ENCODE data around the gene CHST14. TPM values are rescaled to one million over a fixed set of nuclear protein-coding genes. Genes with fewer than 3 reads are reported as not detected.
A peak's percentile ranks its signal among the peaks of the same experiment; 100 is the strongest.
"Not testable (repeated sequence)": the region's sequence is repeated elsewhere in the genome, so short reads cannot be mapped to it uniquely, and the experiment has no call there.

Gene CHST14
- total RNA-seq, 1 experiment from 2014 or later, result 5.8 TPM

DNA sequence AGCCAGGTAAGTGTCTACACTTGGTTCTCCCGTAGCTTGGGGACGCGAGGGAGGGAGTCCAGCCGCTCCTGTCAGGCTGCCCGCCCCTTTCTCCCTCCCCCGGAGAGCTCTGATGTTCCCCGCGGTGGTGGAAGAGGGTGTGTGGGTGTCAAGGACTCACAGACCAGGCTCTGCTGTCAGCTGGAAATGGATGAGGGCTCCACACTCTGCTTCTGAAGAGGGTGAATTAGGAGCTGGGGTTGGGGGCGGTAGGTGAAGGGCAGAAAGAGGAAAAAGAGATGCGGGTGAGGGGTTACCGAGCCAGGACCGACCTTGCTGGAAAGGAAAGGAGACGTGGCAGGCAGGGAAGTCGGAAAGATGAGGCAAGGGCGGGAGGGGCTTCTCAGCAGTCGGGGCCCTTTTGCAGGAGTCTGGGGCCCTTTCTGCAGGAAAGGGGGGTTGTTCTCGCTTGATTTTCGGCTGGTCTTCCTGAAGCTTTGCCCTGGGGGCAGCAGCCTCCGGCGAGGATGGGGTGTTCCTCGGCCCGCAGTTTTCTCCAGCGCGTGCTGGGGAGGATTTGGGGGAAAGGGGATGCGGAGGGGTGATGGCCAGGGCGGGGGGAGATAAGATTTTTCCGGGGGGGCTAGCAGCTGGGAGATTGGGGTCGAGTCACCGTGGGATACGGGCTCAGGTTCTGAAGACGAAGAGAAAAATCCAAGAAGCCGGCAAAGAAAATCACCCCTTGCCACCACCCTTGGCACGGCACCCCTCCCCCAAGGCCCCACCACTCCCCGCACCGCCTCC is 30.6 kb upstream of the CHST14 start:
- in situ Hi-C loops (cut with HindIII; ENCODE audit: low sequenced_read_pairs), result no loop called here
- peak; percentile 25 for DNase-seq (ENCODE audit: low spot score)

DNA sequence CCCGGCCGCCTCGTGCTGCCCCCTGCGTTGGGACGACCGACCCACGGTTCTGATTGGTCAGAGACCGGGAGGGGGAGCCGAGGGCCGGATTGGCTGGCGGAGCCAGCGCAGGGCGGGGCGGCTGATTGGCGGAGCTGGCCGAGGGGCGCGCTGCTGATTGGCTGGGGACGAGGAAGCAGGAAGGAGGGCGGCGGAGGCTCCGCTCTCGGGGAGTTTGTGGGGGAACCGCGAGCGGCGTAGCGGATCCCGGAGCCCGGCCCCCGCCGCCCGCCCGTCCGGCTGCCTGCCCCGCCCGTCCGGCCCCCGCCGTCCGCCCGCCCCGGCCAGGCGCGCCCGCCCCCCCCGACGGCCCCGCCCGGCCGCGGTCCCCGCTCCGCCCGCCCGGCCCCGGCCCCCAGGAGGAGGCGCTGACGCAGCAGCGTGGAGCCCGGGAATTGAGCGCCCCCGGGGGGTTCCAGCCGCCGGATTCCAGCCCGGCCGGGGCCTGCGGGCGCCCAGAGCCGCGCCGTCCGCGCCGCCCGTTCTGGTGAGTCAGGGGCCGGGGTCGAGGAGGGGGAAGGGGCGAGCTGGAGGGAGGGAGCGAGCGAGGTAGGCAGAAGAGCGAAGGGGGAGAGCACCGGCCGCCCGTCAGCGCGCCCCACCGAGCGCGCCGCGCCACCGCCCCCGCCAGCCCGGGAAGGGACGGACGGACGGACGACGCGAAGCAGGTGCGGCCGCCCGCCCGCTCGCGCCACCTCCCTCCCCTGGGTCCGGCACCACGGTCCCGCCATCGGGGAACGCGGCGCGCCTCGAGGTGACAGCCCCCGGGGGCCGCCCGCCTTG is 29.8 kb upstream of the CHST14 start, which contains the start of gene BAHD1:
BAHD1 (plus strand) TSS at position 211 of the 822 bp plus-strand sequence. CDS start 17,512 bp downstream, outside the sequence.
- in situ Hi-C loops (cut with HindIII; ENCODE audit: low sequenced_read_pairs), result no loop called here
- DNase-seq (ENCODE audit: low spot score), result peak; percentile 94

DNA sequence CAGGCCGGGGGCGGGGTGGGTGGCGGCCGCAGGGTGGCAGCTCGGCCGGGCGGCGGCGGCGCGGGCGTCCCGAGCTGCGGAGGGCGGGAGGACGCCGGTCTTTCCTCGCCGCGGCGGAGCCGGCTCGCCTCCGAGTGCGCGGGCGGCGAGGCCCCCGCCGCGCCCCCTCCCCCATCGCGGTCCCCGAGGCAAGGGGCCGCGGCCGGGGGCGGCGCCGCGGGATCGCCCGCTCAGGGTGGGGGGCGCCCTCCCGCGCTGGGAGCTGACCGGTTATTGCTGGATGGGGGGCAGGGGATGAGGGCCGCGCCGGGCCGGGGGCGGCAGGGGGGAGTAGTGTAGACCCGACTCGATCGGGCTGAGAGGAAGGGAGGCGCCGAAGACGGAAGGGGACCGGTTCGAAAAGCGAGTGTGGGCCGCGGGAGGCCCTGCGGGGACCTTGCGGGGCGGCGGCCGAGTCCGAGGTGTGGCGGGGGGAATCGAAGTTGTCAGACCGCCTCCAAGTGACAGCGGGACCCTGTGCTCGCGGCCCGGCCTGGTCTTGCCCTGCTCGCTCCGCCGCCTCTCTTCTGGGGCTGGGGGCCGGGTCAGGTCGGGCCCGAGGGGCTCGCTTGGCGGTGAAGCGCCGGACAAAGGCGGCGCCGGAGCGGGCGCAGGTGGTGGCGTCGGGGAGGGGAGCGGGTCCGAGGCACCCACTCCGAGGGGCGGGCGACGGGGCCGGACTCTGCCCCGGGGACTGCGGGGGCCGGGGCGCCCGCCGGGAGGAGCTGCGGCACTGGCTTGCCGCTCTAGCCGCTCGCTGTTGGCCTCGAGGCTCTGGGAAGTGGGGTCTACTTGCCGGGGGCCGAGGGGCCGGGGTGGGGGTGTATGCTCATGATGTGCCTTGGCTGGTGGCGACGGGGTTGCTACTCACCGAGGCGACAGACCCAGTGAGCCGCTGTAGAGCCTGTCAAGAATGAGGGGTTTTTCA is 28.9 kb upstream of the CHST14 start:
- in situ Hi-C loops (cut with HindIII; ENCODE audit: low sequenced_read_pairs), result no loop called here
- peak; percentile 38 for DNase-seq (ENCODE audit: low spot score)

DNA sequence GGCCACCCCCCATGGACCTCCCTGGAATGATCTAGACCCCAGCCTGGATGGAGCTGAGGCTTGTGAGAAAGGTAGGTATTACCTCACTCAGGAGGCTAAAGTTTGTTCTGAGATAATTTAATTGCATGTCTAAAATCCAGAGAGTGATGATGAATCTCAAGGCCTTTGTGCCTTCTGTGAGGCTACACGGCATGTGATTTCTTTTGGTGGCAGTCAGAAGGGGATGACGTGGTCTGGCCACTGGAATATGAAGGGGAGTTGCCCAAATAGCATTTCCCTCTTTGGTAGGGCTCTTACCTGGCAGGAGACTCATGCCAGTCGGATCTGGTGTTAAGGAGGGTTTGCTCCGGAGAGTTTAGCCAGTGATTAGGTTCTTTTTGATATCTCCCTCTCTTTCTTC is 27.5 kb upstream of the CHST14 start:
- in situ Hi-C loops (cut with HindIII; ENCODE audit: low sequenced_read_pairs), result no loop called here
- no peak for DNase-seq (ENCODE audit: low spot score)

DNA sequence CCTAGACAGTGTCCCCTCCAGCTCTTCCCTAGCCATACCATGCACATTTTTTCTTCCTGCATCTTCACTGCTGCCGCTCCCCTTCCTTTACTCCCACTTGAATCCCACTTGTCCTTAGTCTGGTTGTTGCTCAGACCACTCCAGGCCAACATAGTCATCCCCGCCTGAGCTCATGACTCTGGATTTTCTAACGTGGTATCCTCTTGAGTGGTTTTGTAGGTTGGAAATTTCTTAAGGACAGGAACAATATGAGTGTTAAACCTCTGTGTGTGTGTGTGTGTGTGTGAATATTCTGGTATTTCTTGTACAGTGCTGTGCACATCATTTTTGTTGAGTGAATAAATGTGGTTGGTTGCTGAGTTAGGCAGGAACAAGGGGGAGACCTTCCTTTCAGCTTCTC is 26.9 kb upstream of the CHST14 start:
- in situ Hi-C loops (cut with HindIII; ENCODE audit: low sequenced_read_pairs), result no loop called here
- DNase-seq (ENCODE audit: low spot score), result no peak

DNA sequence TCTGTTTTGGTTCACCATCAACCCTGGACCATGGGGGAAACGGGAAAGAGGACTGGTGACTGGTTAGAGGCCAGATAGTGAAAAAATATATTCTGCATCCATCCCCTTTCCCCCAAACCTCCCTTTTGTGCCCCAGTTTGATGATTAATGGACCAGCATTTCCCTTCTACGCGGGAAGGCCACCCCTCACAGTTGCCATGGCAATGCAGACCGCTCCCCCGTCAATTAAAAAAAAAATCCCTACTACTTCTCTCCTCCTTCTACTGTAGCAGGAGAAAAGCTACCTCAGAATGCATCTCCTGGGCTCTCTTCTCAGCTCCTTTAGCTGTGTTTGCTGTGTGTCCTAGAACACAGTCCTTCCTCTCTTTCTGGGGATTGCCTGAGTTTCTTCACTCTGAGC is 26.0 kb upstream of the CHST14 start:
- in situ Hi-C loops (cut with HindIII; ENCODE audit: low sequenced_read_pairs), result no loop called here
- DNase-seq (ENCODE audit: low spot score), result no peak

DNA sequence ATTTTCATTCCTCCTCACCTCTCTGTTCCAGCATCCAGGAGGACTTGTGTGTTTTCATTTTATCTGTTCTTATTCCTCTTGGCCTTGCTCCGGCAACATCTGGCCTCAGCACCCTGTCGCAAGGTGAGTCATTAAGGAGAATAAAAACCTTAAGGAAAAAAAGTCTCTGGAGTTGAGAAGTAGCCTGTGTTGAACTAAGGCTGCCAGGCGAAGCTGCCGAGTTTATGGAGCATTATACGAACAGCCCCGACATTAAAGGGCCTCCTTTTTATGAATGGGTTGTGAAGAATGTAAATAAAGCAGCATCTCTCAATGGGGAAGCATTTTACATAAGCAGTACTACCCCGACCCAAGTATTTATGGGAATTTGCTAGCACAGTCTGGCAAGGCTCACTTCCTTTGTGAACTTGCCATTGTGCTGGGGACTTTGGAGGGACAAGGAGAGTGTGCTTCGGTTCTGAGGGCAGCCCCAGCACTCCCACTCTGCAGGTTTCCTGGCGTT is 25.3 kb upstream of the CHST14 start:
- in situ Hi-C loops (cut with HindIII; ENCODE audit: low sequenced_read_pairs), result no loop called here
- DNase-seq (ENCODE audit: low spot score), result no peak

DNA sequence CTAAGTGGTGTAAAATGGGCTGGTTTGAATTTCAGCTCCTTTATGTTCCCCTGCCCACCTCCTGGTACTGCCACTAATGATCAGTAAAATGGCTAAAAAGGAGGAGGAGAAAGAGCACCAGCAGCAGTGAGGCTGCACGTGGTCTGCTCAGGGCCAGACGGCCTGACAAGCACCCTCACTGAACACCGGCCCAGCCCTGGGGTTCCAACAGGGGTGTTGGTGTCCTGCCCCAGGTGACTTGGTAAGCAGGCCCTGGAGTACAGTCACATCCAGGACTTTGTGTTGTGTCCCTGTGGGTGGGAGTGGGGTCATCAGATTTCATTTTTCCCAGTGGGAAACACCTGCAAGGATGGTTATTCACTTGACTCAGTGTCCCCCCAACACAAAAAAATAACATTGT is 24.6 kb upstream of the CHST14 start:
- no peak for DNase-seq (ENCODE audit: low spot score)
- in situ Hi-C loops (cut with HindIII; ENCODE audit: low sequenced_read_pairs), result no loop called here

DNA sequence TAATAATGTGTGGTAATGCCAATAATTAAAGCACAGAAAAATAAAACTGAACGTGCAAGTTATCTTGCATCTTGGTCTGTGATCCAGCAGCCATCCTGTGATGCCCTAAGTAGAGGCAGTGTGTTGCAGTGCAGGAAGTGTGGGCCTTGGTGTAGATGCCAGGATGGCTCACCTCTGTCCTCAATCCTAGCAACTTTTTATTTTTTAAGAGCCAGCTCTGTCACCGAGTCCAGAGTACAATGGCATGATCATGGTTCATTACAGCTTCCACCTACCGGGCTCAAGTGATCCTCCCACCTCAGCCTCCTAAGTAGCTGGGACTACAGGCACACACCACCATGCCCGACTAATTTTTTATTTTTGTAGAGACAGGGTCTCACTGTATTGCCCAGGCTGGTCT is 22.4 kb upstream of the CHST14 start:
- no peak for DNase-seq (ENCODE audit: low spot score)
- in situ Hi-C loops (cut with HindIII; ENCODE audit: low sequenced_read_pairs), result no loop called here

DNA sequence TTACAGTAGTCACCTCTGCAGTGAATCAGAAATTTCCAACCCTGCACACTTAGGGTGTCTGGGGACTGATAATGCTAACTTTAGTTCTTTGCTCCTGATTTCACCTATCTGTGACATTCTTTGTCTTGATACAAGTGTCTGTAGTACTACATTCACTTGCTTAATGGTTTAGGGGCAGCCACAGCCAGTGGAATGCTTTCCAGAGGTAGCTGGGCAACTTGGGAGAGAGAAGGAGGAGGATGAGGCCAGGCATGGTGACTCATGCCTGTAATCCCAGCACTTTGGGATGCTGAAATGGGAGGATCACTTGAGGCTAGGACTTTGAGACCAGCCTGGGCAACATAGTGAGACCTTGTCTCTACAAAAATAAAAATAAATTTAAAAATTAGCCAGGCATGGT is 21.5 kb upstream of the CHST14 start:
- in situ Hi-C loops (cut with HindIII; ENCODE audit: low sequenced_read_pairs), result no loop called here
- no peak for DNase-seq (ENCODE audit: low spot score)

DNA sequence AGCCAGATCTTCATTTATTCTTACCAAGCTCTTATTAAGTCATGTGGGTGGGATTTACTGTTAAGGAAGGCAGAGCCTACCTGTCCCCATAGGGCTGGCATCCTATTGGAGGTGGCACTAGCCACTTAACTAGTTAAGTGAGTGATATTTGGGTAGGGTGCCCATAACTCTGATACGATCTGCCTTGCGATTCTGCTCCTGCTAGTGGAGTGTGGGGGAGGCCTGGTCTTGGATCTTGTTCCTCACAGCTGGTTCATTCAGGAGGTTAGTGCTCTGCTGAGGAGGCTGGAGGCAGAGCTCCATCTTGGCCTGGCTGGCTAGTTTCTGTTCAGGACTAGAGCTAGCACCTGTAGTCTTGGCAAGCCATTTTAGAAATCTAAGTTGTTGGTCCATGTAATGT is 20.7 kb upstream of the CHST14 start:
- in situ Hi-C loops (cut with HindIII; ENCODE audit: low sequenced_read_pairs), result no loop called here
- DNase-seq (ENCODE audit: low spot score), result no peak

DNA sequence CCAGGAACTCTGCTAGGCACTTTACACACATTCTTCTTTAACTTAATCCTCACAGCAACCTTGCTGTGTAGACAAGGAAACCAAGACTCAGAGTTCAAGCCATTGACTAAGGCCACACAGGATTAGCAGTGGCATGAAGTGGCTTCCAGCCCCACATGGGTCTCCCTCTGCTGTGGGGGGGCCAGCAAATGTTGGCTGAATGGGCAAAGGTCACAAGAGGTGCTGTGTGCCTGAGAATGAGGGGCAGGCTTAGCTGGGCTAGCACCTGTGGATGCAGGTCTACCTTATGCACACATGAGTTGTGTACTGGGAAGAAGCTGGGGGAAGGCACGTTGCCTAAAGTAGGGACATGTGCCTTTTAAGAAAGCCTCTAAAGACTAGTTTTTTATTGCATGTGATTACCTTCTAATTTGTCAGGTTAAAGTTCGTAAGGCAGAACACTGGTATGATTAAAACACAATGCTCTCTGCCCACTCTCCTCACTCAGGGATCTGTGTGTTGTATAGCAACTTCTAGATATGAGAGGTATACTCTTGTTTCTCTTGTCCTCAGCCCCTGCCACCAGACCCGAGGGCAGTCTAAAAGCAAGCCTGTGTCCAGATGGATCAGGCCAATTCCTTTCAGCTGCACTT is 19.1 kb upstream of the CHST14 start:
- no peak for DNase-seq (ENCODE audit: low spot score)
- in situ Hi-C loops (cut with HindIII; ENCODE audit: low sequenced_read_pairs), result no loop called here

DNA sequence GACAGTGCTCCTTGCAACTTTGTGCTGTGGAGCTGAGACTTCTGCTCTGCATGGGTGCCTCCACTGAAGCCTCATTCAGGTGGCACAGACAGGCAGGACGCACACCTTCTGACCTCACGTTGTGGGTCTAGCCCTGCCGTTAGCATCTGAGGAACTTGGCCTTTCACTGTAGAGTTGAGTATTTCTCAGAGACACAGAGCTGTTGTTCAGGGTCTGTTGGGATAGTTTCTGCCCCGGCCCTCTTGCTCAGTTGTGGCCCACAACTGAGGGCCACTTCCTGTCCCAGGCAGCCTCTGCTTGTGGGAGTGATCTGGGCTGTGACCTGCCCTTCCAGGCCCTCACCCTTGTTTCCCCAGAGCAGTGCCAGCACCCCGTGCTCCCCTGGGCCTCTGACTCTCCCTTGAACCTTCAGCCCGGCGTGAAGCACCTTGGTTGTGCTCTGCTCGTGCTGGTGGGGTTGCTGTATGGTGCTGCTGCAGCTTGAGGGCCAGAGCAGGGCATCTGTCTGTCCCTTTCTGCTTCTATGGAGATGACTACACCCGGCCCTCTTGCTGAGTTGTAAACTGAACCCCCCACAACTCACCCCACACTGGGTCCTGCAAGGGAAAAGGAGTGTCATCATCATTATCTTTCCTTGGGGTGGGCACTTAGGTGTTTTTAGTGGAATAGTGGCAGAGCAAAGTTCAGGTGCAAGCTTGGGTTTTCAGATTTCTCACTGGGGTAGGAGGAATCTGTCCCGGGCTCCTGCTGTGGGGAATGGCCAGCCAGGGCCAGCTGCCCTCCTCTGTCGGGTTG is 18.3 kb upstream of the CHST14 start:
- no peak for DNase-seq (ENCODE audit: low spot score)
- in situ Hi-C loops (cut with HindIII; ENCODE audit: low sequenced_read_pairs), result no loop called here

DNA sequence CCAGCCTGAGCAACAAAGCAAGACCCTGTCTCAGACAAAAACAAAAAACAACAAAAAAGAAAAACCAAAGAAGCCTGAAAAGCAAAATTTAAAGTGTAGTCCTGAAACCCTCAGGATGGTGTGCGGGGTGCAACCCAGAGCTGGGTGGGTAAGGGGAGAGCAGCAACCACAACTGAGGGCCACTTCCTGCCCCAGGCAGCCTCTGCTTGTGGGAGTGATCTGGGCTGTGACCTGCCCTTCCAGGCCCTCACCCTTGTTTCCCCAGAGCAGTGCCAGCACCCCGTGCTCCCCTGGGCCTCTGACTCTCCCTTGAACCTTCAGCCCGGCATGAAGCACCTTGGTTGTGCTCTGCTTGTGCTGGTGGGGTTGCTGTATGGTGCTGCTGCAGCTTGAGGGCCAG is 16.8 kb upstream of the CHST14 start:
- in situ Hi-C loops (cut with HindIII; ENCODE audit: low sequenced_read_pairs); DNase-seq (ENCODE audit: low spot score): not testable (repeated sequence)

DNA sequence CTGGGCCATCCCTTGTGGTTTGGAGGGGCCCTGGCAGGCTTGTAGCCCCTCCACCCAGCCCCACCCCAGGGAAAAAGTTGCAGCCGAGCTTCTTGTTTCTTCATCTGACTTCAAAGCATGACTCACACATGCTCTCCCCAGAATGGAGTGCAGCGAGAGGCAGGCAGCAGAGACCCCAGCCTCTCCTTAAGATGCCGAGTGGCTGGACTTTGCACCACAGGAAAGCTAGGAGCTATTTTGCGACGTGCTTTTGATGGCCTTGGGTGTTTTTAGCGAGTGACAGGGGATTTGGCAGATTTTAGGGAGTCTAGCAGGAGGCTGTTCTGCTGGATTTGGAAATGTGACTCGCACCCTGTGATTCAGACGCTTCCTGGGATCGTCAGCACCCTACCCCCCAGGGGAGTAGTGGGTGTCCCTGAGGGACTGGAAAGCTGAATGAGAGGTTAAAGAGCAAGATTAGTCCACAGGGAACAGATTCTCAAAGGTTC is 15.8 kb upstream of the CHST14 start:
- in situ Hi-C loops (cut with HindIII; ENCODE audit: low sequenced_read_pairs), result no loop called here

DNA sequence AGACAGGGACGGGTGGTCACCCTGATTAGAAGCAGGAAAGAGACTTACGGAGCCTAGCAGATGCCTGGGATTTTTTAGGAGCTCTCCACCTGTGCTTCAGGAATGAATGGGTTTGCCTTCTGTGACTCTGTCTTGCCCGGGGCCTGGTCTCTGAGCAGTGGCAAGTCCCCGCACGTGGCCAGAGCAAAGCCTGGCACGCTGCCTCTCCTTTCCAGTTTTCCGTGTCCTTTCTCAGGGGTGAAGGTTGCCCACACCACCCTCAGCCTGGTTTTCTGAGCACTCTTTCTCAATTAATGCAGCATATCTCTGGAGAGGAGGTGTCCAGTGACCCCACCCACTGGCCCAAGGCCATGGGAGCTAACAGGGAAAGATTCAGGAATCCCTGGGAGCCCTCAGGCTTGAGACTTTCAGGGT is 14.5 kb upstream of the CHST14 start:
- DNase-seq (ENCODE audit: low spot score), result peak; percentile 51
- in situ Hi-C loops (cut with HindIII; ENCODE audit: low sequenced_read_pairs), result no loop called here

More for the DNA sequence above, 15.8 kb upstream of the CHST14 start:
- no peak for DNase-seq (ENCODE audit: low spot score)

DNA sequence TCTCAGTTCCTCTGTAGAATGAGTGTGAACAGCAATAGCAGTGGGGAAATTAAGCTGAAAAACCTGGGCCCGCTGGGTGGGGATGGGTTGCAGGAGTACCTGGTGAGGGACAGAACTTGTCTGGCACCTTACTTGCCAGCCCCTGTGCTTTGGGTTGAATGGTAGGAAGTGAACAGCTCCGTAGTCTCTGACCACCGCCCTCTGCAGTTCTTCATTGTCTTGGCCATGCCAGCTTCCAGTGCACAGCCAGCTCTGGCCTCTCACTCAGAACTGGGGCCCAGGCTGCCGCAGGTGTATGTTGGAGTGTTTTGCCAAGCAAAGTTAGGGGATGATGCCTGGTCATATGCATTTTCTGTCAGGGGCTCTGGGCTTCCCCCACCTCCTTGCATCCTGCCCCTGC is 14.0 kb upstream of the CHST14 start:
- DNase-seq (ENCODE audit: low spot score), result no peak
- in situ Hi-C loops (cut with HindIII; ENCODE audit: low sequenced_read_pairs), result no loop called here
